Omental fat pad (tissue), 4 donors: Measurements from ENCODE around the gene KRT83. TPM values are rescaled to one million over a fixed set of nuclear protein-coding genes. Genes with fewer than 3 reads are reported as not detected.

ENCODE experiments used
- ATAC-seq: fragments of 150-250 bp; one replicate; pipeline ENCODE4 v1.9.1; 2016; ENCODE audit warnings: mild to moderate bottlenecking, moderate library complexity; ENCODE audit not compliant: low FRiP score
- DNase-seq: peaks from one replicate; pipeline ENCODE4 v3.0.0-alpha.2; 2019; ENCODE audit warnings: low spot score
- total RNA-seq, 4 donors: library from RNA; depleted of rRNA; stranded (reverse); fragments of >200 nt; gene quantifications; one replicate each; pipeline ENCODE4 v1.1.0, GENCODE V29; 2016
- TF ChIP-seq, protein P1 (sequence below), 3 donors: fragments of 450-650 bp; IDR thresholded peaks; one replicate each; pipeline ENCODE4 v1.5.1; 2016 to 2017; ENCODE audit warnings: antibody characterized with exemption in 3 of 3, mild to moderate bottlenecking in 3 of 3, moderate library complexity in 2 of 3

KRT83 gene
- total RNA-seq, result not detected

DNA sequence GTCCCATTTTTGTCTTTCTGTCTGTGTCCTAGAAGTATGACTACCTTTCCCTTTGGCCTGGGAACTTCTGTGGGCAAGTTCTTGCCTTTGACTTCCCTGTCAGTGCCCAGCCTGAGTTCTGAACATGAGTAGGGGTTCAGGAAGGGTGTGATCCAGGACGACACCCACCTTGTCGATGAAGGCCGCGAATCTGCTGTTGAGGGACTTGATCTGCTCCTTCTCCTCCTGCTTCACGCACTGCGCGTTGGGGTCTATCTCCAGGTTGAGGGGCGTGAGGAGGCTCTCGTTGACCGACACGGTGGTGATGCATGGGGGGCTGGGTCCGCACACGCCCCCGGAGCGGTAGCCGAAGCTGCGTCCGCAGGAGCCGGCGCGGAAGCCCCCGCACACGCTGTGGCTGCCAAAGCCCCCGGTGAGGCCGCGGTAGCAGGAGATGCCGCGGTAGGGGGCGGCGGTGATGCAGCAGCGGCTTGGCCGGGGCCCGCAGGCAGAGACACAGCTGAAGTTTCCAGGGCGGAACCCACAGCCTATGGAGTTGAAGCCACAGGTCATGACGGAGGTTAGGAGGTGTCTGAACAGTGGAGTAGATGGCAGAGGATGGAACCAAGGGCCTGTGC, at the start of gene KRT83:
KRT83 (minus strand) TSS at position 615 of the 617 bp plus-strand sequence; CDS start at position 552, 63 bp downstream.
- ATAC-seq (no peak), DNase-seq (no peak)
- TF ChIP-seq, protein P1, sequence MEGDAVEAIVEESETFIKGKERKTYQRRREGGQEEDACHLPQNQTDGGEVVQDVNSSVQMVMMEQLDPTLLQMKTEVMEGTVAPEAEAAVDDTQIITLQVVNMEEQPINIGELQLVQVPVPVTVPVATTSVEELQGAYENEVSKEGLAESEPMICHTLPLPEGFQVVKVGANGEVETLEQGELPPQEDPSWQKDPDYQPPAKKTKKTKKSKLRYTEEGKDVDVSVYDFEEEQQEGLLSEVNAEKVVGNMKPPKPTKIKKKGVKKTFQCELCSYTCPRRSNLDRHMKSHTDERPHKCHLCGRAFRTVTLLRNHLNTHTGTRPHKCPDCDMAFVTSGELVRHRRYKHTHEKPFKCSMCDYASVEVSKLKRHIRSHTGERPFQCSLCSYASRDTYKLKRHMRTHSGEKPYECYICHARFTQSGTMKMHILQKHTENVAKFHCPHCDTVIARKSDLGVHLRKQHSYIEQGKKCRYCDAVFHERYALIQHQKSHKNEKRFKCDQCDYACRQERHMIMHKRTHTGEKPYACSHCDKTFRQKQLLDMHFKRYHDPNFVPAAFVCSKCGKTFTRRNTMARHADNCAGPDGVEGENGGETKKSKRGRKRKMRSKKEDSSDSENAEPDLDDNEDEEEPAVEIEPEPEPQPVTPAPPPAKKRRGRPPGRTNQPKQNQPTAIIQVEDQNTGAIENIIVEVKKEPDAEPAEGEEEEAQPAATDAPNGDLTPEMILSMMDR (IDR thresholded peaks at IDR 0.05), result no peak

DNA sequence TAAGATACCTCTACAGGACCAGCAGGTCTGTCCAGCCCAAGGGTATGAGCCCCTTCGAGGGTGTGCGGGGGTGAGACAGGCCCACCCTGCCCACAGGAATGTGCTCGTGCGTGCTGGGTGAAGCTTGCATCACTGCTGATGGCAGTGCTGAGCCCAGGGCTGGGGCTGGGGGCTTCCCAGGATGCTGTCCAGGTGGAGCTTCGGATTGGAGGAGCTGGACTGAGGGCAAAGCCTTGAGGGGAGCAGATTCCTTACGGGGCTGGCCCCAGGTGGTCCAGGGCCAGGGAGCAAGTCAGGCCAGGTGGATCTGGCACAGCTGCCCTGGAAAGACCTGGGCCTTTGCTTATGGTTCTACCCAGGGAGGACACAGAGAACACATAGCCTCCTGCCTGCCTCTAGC, 48.6 kb upstream of the KRT83 start:
- ATAC-seq (no peak), DNase-seq (no peak)
- TF ChIP-seq, protein P1 (IDR thresholded peaks at IDR 0.05), result no peak

DNA sequence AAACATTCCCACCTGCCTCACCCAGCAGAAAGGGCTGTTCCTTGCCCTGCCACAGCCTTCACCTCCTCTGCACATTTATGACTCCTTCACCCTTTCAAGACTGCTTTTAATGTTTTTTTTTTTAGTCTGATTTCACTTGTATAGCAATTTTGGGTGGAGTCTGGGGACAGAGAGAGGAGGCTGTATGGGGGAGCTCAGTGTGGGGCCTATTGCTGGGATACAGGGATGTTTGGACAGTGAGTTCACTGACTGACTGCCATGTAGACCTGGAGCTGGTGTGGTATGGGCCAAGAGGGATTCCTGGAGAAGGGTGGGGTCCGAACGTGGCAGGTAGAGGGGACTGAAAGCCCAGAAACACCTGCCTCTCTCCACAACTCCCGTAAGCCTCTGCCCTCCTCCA, 48.0 kb upstream of the KRT83 start:
- TF ChIP-seq, protein P1 (IDR thresholded peaks at IDR 0.05), result no peak
- ATAC-seq (no peak), DNase-seq (no peak)

DNA sequence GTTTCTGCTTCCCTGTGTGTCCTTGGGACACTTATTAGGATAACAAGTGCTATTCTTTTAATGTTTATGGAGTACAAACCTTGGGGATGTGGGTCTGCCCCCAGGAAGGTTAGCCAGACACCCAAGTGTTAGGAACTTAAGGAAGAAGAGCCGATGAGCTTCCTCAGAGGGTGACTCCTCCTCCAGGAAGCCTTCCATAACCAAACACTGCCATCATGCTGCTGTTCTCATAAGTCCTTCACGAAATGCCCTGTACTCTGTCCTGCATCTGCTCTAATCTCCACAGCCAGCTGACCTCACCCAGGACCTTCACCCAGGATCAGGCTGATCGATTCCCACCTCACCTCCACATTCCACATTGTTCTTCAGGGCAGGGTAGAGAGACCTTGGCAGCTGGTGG, 47.3 kb upstream of the KRT83 start:
- ATAC-seq (no peak), DNase-seq (no peak)
- TF ChIP-seq, protein P1 (IDR thresholded peaks at IDR 0.05), result no peak

DNA sequence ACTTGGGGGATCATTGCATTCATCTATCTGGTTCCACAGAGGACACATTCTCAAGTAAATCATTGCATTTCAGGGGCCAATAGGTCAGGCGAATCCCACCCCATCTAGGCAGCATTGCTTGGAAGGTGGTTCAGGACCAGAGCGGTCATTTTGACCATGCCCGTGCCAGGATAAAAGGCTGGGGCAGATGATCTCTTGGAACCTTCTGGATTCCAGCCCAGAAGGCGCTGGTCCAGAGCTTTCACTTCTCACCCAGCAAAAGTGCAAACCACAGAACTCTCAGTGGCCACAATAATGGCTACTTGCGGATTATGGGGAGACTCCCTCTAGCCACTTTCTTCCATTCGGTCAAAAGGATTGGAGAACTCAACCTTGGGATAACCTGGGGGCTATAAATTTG, 46.7 kb upstream of the KRT83 start:
- ATAC-seq, result no peak
- DNase-seq, result no peak
- TF ChIP-seq, protein P1 (IDR thresholded peaks at IDR 0.05), result no peak

DNA sequence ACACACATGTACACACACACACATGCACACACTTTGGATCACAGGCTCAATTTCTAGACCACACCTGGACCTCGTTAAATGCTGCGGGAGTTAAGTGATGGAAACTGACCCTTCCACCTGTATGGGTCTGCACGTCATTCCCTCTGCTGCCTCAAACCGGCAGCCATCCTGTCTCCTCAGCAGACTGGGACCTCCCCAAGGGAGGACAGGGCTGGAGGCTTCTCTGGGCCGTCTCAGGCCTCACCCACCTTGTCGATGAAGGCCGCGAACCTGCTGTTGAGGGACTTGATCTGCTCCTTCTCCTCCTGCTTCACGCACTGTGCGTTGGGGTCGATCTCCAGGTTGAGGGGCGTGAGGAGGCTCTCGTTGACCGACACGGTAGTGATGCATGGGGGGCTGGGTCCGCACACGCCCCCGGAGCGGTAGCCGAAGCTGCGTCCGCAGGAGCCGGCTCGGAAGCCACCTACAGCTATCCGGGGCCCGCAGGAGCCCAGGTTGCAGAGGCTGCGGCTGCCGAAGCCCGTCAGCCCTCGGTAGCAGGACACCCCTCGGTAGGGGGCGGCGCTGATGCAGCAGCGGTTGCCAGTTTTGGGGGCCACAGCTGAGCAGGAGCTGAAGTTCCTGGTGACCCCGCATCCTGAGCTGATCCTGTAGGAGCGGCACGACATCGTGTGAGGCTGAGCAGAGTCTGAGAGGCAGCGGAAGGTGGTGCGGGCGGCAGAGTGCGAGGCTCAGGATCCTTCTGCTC, 45.7 kb upstream of the KRT83 start, which contains the start of gene KRT85:
KRT85 (minus strand) TSS at position 744 of the 748 bp plus-strand sequence; CDS start at position 668, 76 bp downstream.
- DNase-seq (no peak), ATAC-seq (no peak)
- TF ChIP-seq, protein P1 (IDR thresholded peaks at IDR 0.05), result no peak
